ENCODE results near the gene NEUROG2. TPM values are rescaled to one million over a fixed set of nuclear protein-coding genes. Genes with fewer than 3 reads are reported as not detected.
"Not testable (repeated sequence)": the region's sequence is repeated elsewhere in the genome, so short reads cannot be mapped to it uniquely, and the experiment has no call there.

Gene NEUROG2
- polyA plus RNA-seq, 6 donors from 2014 or later: not detected

- Mint-ChIP-seq H3K36me3 (peaks cover 8 to 12% of the 10 kb centered on the region in 2 donors), H3K4me1 (peaks cover 25 to 32% (median 30%) of the 10 kb centered on the region in 3 donors), H3K4me3 (peak overlapping the region in 3 of 8 donors; percentile 43 to 72 (median 55)), H3K27me3 (peaks cover 70 to 84% (median 75%) of the 10 kb centered on the region in 3 donors), H3K9me3 (peaks cover 0 to 33% (median 9%) of the 10 kb centered on the region in 7 donors), H3K27ac (peak overlapping the region in 1 of 6 donors; percentile 19)
- DNase-seq: no peak
- no peak for ATAC-seq (ENCODE audit: low read depth in 2 of 2)
These were observed 7.6 kb downstream of the NEUROG2 start for GRCh38 chr4:112508356-112508755.

GRCh38 chr4:112504807-112505206 is 11.2 kb downstream of the NEUROG2 start:
- H3K4me1 Mint-ChIP-seq: peaks cover 14% of the 10 kb centered on the region in 3 donors
- no peak overlapping the region for H3K27ac Mint-ChIP-seq
- no peak for ATAC-seq (ENCODE audit: low read depth in 2 of 2)

GRCh38 chr4:112502871-112503270 is 13.1 kb downstream of the NEUROG2 start:
- Mint-ChIP-seq H3K4me1 (no peaks in the 10 kb centered on the region), H3K27me3 (peaks cover 38 to 72% (median 55%) of the 10 kb centered on the region in 3 donors), H3K4me3 (no peak overlapping the region), H3K9me3 (no peaks in the 10 kb centered on the region), H3K36me3 (no peaks in the 10 kb centered on the region), H3K27ac (no peak overlapping the region)
- ATAC-seq (ENCODE audit: low read depth in 2 of 2): no peak
- DNase-seq: no peak

More at GRCh38 chr4:112504807-112505206, 11.2 kb downstream of the NEUROG2 start:
- Mint-ChIP-seq H3K4me3 (no peak overlapping the region), H3K27me3 (peaks cover 57 to 74% (median 73%) of the 10 kb centered on the region in 3 donors), H3K9me3 (peaks cover 0 to 8% (median 2%) of the 10 kb centered on the region in 7 donors), H3K36me3 (no peaks in the 10 kb centered on the region)
- no peak for DNase-seq

- no peak overlapping the region for H3K4me3 Mint-ChIP-seq
- no peaks in the 10 kb centered on the region for H3K4me1 Mint-ChIP-seq
- DNase-seq: no peak
- H3K9me3 Mint-ChIP-seq: peaks cover 13 to 40% (median 22%) of the 10 kb centered on the region in 7 donors
- no peak overlapping the region for H3K27ac Mint-ChIP-seq
- H3K27me3 Mint-ChIP-seq: peaks cover 11 to 43% (median 38%) of the 10 kb centered on the region in 3 donors
- ATAC-seq (ENCODE audit: low read depth in 2 of 2): no peak
- H3K36me3 Mint-ChIP-seq: peaks cover 0 to 26% of the 10 kb centered on the region in 2 donors
These were observed 23.7 kb downstream of the NEUROG2 start for GRCh38 chr4:112492321-112492720.

- H3K27ac Mint-ChIP-seq; ATAC-seq (ENCODE audit: low read depth in 2 of 2); H3K4me1 Mint-ChIP-seq; DNase-seq; H3K4me3 Mint-ChIP-seq: not testable (repeated sequence)
- Mint-ChIP-seq H3K36me3 (peaks cover 0 to 26% of the 10 kb centered on the region in 2 donors), H3K27me3 (peaks cover 8 to 49% (median 45%) of the 10 kb centered on the region in 3 donors), H3K9me3 (peaks cover 13 to 40% (median 22%) of the 10 kb centered on the region in 7 donors)
These were observed 25.2 kb downstream of the NEUROG2 start for GRCh38 chr4:112490808-112491207.

GRCh38 chr4:112485930-112486329 is 30.1 kb downstream of the NEUROG2 start:
- Mint-ChIP-seq H3K27me3 (peaks cover 5 to 33% (median 31%) of the 10 kb centered on the region in 3 donors), H3K4me3 (no peak overlapping the region), H3K9me3 (peaks cover 10 to 38% (median 26%) of the 10 kb centered on the region in 7 donors), H3K4me1 (no peaks in the 10 kb centered on the region), H3K27ac (no peak overlapping the region), H3K36me3 (peaks cover 6 to 32% of the 10 kb centered on the region in 2 donors)
- no peak for ATAC-seq (ENCODE audit: low read depth in 2 of 2)
- no peak for DNase-seq

GRCh38 chr4:112473985-112474384 is 42.0 kb downstream of the NEUROG2 start:
- Mint-ChIP-seq H3K9me3 (peaks cover 3 to 26% (median 10%) of the 10 kb centered on the region in 7 donors), H3K27ac (no peak overlapping the region), H3K4me3 (no peak overlapping the region), H3K36me3 (no peaks in the 10 kb centered on the region), H3K27me3 (peaks cover 15 to 38% (median 19%) of the 10 kb centered on the region in 3 donors), H3K4me1 (no peaks in the 10 kb centered on the region)
- no peak for ATAC-seq (ENCODE audit: low read depth in 2 of 2)
- no peak for DNase-seq

GRCh38 chr4:112472318-112472717 is 43.7 kb downstream of the NEUROG2 start:
- Mint-ChIP-seq H3K27me3 (peaks cover 2 to 25% (median 10%) of the 10 kb centered on the region in 3 donors), H3K4me3 (no peak overlapping the region), H3K4me1 (no peaks in the 10 kb centered on the region), H3K27ac (no peak overlapping the region), H3K36me3 (no peaks in the 10 kb centered on the region), H3K9me3 (peaks cover under 1 to 17% (median 8%) of the 10 kb centered on the region in 7 donors)
- ATAC-seq (ENCODE audit: low read depth in 2 of 2) (no peak), DNase-seq (no peak)

Other genes with a start within 250 kb of the NEUROG2 start
- gene TIFA, start 230.3 kb downstream of the NEUROG2 start, polyA plus RNA-seq (ENCODE audit: low read depth in 6 of 6): 100 to 1,000 TPM in 2 of 6 donors, 10 to 100 TPM in 4; 69.1 to 171 (median 80.5) TPM
- 1 to 10 TPM in 5 of 6 donors, not detected in 1; 3.9 to 7.3 (median 5.3) TPM for gene ALPK1, start 218.8 kb downstream of the NEUROG2 start, polyA plus RNA-seq (ENCODE audit: low read depth in 6 of 6)
- 1 to 10 TPM; 2.0 to 4.5 (median 4.1) TPM for gene ZGRF1, start 120.7 kb upstream of the NEUROG2 start, polyA plus RNA-seq (ENCODE audit: low read depth in 6 of 6)
- gene LARP7, start 121.0 kb upstream of the NEUROG2 start, polyA plus RNA-seq (ENCODE audit: low read depth in 6 of 6): 10 to 100 TPM; 25.0 to 50.1 (median 45.0) TPM

All from naive B cell (primary cell).